ENCODE results near the gene AKR1B15.

Gene AKR1B15

GRCh38 chr7:134594877-134595276 lies 46.0 kb downstream of the AKR1B15 start:
- Mint-ChIP-seq H3K27ac (no peak overlapping the region), H3K27me3 (ENCODE audit: low read depth, poor library complexity) (peaks cover 3% of the 10 kb centered on the region), H3K4me3 (no peak overlapping the region), H3K36me3 (ENCODE audit: low read depth) (peaks cover 9% of the 10 kb centered on the region), H3K9me3 (peaks cover 51% of the 10 kb centered on the region), H3K4me1 (no peaks in the 10 kb centered on the region)
- no peak for DNase-seq
- TF ChIP-seq, protein P1, sequence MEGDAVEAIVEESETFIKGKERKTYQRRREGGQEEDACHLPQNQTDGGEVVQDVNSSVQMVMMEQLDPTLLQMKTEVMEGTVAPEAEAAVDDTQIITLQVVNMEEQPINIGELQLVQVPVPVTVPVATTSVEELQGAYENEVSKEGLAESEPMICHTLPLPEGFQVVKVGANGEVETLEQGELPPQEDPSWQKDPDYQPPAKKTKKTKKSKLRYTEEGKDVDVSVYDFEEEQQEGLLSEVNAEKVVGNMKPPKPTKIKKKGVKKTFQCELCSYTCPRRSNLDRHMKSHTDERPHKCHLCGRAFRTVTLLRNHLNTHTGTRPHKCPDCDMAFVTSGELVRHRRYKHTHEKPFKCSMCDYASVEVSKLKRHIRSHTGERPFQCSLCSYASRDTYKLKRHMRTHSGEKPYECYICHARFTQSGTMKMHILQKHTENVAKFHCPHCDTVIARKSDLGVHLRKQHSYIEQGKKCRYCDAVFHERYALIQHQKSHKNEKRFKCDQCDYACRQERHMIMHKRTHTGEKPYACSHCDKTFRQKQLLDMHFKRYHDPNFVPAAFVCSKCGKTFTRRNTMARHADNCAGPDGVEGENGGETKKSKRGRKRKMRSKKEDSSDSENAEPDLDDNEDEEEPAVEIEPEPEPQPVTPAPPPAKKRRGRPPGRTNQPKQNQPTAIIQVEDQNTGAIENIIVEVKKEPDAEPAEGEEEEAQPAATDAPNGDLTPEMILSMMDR (IDR thresholded peaks at IDR 0.05) = no peak

GRCh38 chr7:134599371-134599770 lies 50.5 kb downstream of the AKR1B15 start:
- TF ChIP-seq, protein P1 (IDR thresholded peaks at IDR 0.05) = no peak
- Mint-ChIP-seq H3K9me3 (peaks cover 27% of the 10 kb centered on the region), H3K27me3 (ENCODE audit: low read depth, poor library complexity) (peaks cover 3% of the 10 kb centered on the region), H3K27ac (no peak overlapping the region), H3K4me3 (no peak overlapping the region), H3K36me3 (ENCODE audit: low read depth) (peaks cover 9% of the 10 kb centered on the region), H3K4me1 (peaks cover 10% of the 10 kb centered on the region)
- DNase-seq = no peak

DNA sequence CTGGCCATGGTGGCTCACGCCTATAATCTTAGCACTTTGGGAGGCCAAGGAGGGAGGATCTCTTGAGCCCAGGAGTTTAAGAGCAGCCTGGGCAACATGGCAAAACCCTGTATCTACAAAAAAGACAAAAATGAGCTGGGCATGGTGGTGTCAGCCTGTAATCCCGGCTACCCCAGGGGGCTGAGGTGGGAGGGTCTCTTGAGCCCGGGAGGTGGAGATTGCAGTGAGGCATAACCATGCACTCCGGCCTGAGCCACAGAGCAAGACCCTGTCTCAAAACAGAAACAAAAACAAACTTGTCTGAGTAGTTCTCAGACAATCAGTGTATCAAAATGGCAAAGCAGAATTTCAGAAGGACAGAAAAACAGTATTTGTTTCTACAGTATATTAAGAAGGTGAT lies 52.5 kb downstream of the AKR1B15 start:
- Mint-ChIP-seq H3K4me3 (no peak overlapping the region), H3K9me3 (peaks cover 23% of the 10 kb centered on the region), H3K36me3 (ENCODE audit: low read depth) (peaks cover 9% of the 10 kb centered on the region), H3K4me1 (peaks cover 13% of the 10 kb centered on the region), H3K27ac (no peak overlapping the region), H3K27me3 (ENCODE audit: low read depth, poor library complexity) (peaks cover 12% of the 10 kb centered on the region)
- TF ChIP-seq, protein P1 (IDR thresholded peaks at IDR 0.05) = no peak
- DNase-seq = peak; percentile 8

GRCh38 chr7:134602881-134603451 lies 54.1 kb downstream of the AKR1B15 start:
- Mint-ChIP-seq H3K27me3 (ENCODE audit: low read depth, poor library complexity) (peaks cover 22% of the 10 kb centered on the region), H3K27ac (no peak overlapping the region), H3K36me3 (ENCODE audit: low read depth) (peaks cover 9% of the 10 kb centered on the region), H3K4me1 (peaks cover 15% of the 10 kb centered on the region), H3K4me3 (no peak overlapping the region), H3K9me3 (peaks cover 16% of the 10 kb centered on the region)
- TF ChIP-seq, protein P1 (IDR thresholded peaks at IDR 0.05) = no peak
- DNase-seq = no peak

- H3K27ac Mint-ChIP-seq = no peak overlapping the region
- DNase-seq = peak; percentile 66
- H3K27me3 Mint-ChIP-seq (ENCODE audit: low read depth, poor library complexity) = peaks cover 21% of the 10 kb centered on the region
- TF ChIP-seq, protein P1 (IDR thresholded peaks at IDR 0.05) = peak; percentile 94
- no peaks in the 10 kb centered on the region for H3K36me3 Mint-ChIP-seq (ENCODE audit: low read depth)
- H3K4me3 Mint-ChIP-seq = no peak overlapping the region
- H3K4me1 Mint-ChIP-seq = peaks cover 15% of the 10 kb centered on the region
- no peaks in the 10 kb centered on the region for H3K9me3 Mint-ChIP-seq
Measured at GRCh38 chr7:134605978-134606923, 57.3 kb downstream of the AKR1B15 start.
